ENCODE data around the gene INAFM2. TPM values are rescaled to one million over a fixed set of nuclear protein-coding genes. Genes with fewer than 3 reads are reported as not detected.
A peak's percentile ranks its signal among the peaks of the same experiment; 100 is the strongest.

Gene INAFM2
- total RNA-seq, 1 donor from 2014 or later, result 33.8 TPM

DNA sequence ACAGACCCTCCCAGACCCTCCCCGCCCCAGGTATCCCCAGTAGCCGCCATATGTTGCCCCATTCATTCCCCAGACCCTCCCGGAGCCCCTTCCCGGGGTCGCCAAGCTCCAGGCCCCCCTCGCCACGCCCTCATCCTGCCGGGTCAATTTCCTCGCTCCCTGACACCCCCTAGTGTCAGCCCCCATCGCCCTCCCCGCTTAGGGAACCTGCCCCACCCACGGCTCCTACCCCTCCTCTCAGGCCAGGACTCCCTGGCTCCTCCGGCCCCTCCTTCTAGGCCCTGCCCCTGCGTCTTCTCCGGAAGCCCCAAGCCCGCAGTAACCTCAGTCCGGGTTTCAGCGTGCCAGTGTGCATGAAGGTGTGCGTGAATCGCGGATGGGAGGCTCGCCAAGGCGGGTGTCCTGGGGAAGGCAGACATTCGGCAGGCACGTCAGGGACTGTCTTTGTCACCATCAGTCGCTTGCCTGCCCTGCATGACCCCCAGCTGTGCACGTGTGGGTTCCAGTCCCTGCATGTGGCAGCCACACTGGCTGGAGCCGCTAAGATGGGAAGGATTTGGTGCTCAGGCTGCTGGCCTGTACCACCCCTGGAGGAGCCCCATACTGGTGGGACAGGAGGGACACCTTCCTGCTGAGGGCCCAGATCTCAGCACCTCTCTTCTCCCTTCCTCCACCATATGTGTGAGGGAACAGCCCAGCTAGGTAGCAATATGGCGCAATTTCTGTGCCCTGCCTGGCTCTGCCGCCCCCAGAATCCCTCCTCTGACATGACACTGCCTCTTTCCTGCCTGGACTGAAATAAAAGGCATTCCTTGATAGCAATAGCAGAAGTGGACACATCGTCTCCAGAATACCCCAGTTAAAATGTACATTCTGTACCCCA, 35.2 kb downstream of the INAFM2 start:
- intact Hi-C loops (cut with DNase I), result no loop called here
- TF ChIP-seq, protein P1, sequence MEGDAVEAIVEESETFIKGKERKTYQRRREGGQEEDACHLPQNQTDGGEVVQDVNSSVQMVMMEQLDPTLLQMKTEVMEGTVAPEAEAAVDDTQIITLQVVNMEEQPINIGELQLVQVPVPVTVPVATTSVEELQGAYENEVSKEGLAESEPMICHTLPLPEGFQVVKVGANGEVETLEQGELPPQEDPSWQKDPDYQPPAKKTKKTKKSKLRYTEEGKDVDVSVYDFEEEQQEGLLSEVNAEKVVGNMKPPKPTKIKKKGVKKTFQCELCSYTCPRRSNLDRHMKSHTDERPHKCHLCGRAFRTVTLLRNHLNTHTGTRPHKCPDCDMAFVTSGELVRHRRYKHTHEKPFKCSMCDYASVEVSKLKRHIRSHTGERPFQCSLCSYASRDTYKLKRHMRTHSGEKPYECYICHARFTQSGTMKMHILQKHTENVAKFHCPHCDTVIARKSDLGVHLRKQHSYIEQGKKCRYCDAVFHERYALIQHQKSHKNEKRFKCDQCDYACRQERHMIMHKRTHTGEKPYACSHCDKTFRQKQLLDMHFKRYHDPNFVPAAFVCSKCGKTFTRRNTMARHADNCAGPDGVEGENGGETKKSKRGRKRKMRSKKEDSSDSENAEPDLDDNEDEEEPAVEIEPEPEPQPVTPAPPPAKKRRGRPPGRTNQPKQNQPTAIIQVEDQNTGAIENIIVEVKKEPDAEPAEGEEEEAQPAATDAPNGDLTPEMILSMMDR (IDR thresholded peaks at IDR 0.05), result peak; percentile 8
- ATAC-seq (peak; percentile 4 to 49), DNase-seq (no peak)
- Histone ChIP-seq H3K27ac (no peak overlapping the region), H3K36me3 (no peaks in the 10 kb centered on the region), H3K27me3 (ENCODE audit: low read depth) (no peaks in the 10 kb centered on the region), H3K4me1 (peaks cover 15% of the 10 kb centered on the region), H3K4me3 (peak overlapping the region; percentile 67), H3K9me3 (no peaks in the 10 kb centered on the region)

GRCh38 chr15:40360015-40360414, 36.5 kb downstream of the INAFM2 start:
- Histone ChIP-seq H3K4me3 (no peak overlapping the region), H3K36me3 (no peaks in the 10 kb centered on the region), H3K27me3 (ENCODE audit: low read depth) (no peaks in the 10 kb centered on the region), H3K4me1 (peaks cover 15% of the 10 kb centered on the region), H3K27ac (no peak overlapping the region), H3K9me3 (no peaks in the 10 kb centered on the region)
- TF ChIP-seq, protein P1 (IDR thresholded peaks at IDR 0.05), result no peak
- ATAC-seq (no peak), DNase-seq (no peak)
- intact Hi-C loops (cut with DNase I), result no loop called here

- Histone ChIP-seq H3K36me3 (no peaks in the 10 kb centered on the region), H3K27ac (no peak overlapping the region), H3K9me3 (no peaks in the 10 kb centered on the region), H3K4me1 (peaks cover 18% of the 10 kb centered on the region), H3K4me3 (no peak overlapping the region), H3K27me3 (ENCODE audit: low read depth) (no peaks in the 10 kb centered on the region)
- intact Hi-C loops (cut with DNase I), result no loop called here
- TF ChIP-seq, protein P1 (IDR thresholded peaks at IDR 0.05), result no peak
- DNase-seq, result no peak
- no peak for ATAC-seq
Measured at GRCh38 chr15:40361640-40362039, 38.1 kb downstream of the INAFM2 start.

DNA sequence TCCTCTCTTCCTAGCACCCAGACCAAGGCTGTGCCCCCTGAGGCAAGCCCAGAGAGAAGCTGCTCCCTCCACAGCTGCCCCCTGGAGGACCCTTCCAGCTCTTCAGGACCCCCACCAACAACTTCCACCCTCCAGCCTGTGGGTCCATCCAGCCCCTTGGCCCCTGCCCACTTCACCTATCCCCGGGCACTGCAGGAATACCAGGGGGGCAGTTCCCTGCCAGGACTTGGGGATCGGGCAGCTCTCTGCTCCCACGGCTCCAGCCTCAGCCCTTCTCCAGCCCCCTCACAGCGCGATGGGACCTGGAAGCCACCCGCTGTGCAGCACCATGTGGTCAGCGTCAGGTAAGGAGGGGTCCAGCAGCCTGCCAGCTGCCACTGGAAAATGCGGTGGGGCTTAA, 40.1 kb downstream of the INAFM2 start:
- Histone ChIP-seq H3K9me3 (no peaks in the 10 kb centered on the region), H3K27me3 (ENCODE audit: low read depth) (no peaks in the 10 kb centered on the region), H3K27ac (no peak overlapping the region), H3K4me3 (no peak overlapping the region), H3K4me1 (peaks cover 26% of the 10 kb centered on the region), H3K36me3 (no peaks in the 10 kb centered on the region)
- ATAC-seq (no peak), DNase-seq (no peak)
- intact Hi-C loops (cut with DNase I), result no loop called here
- TF ChIP-seq, protein P1 (IDR thresholded peaks at IDR 0.05), result no peak

DNA sequence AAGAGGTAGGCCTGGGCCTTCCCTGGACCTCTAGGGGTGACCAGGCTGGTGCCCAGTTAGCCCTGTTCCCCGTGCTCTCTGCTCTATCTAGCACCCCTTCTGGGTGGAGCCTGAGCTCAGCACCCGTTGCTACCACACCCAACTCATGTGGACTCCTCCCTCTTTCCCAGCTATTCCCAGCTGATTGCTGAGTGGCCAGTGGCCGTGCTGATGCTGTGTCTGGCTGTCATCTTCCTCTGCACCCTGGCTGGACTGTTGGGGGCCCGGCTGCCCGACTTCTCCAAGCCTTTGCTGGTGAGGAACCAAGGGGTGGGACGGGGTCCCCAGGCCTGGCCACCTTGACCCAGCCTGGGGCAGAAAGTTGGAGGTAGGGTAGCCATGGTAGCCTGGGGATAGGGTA, 40.8 kb downstream of the INAFM2 start:
- Histone ChIP-seq H3K36me3 (no peaks in the 10 kb centered on the region), H3K9me3 (no peaks in the 10 kb centered on the region), H3K27ac (no peak overlapping the region), H3K4me3 (no peak overlapping the region), H3K27me3 (ENCODE audit: low read depth) (no peaks in the 10 kb centered on the region), H3K4me1 (peaks cover 20% of the 10 kb centered on the region)
- intact Hi-C loops (cut with DNase I), result no loop called here
- no peak for DNase-seq
- TF ChIP-seq, protein P1 (IDR thresholded peaks at IDR 0.05), result no peak
- ATAC-seq, result no peak
